Immature natural killer cell (primary cell): ENCODE measurements around the gene RAX2. TPM values are rescaled to one million over a fixed set of nuclear protein-coding genes. Genes with fewer than 3 reads are reported as not detected.
A peak's percentile ranks its signal among the peaks of the same experiment; 100 is the strongest.

Experiments
- DNase-seq, 3 donors: peaks; one replicate each; pipeline ENCODE4 v3.0.0; 2022; ENCODE audit warnings: mixed read lengths in 1 of 3
- H3K27ac Mint-ChIP-seq, 6 donors: one replicate each; pipeline ENCODE4 v1.8.0; 2020; ENCODE audit warnings: mixed read lengths in 6 of 6, mild to moderate bottlenecking in 5 of 6, inconsistent platforms in 4 of 6, moderate library complexity in 3 of 6
- H3K27me3 Mint-ChIP-seq, 3 donors: one replicate each; pipeline ENCODE4 v1.8.0; 2020 to 2021; ENCODE audit warnings: low read depth in 3 of 3, mild to moderate bottlenecking in 3 of 3, mixed read lengths in 3 of 3, moderate library complexity in 3 of 3, inconsistent platforms in 1 of 3
- H3K36me3 Mint-ChIP-seq, 3 donors: one replicate each; pipeline ENCODE4 v1.8.0; 2020; ENCODE audit warnings: mixed read lengths in 3 of 3, inconsistent platforms in 2 of 3, mild to moderate bottlenecking in 2 of 3
- H3K4me1 Mint-ChIP-seq, 2 donors: one replicate each; pipeline ENCODE4 v1.8.0; 2020; ENCODE audit warnings: inconsistent platforms in 2 of 2, mild to moderate bottlenecking in 2 of 2, mixed read lengths in 2 of 2, moderate library complexity in 1 of 2
- H3K4me3 Mint-ChIP-seq, 5 donors: one replicate each; pipeline ENCODE4 v1.8.0; 2020; ENCODE audit warnings: mild to moderate bottlenecking in 5 of 5, mixed read lengths in 5 of 5, inconsistent platforms in 3 of 5, moderate library complexity in 3 of 5
- H3K9me3 Mint-ChIP-seq, 6 donors: one replicate each; pipeline ENCODE4 v1.8.0; 2020; ENCODE audit warnings: mild to moderate bottlenecking in 6 of 6, mixed read lengths in 6 of 6, inconsistent platforms in 4 of 6, moderate library complexity in 3 of 6
- polyA plus RNA-seq, 3 donors: library from polyadenylated mRNA; unstranded; fragments of 300-500 nt; fragmentation: Illumina TruSeq; gene quantifications; one replicate each; pipeline ENCODE4 v1.2.3, GENCODE V29; 2021

The RAX2 gene
- polyA plus RNA-seq, 3 donors from 2014 or later = not detected

DNA sequence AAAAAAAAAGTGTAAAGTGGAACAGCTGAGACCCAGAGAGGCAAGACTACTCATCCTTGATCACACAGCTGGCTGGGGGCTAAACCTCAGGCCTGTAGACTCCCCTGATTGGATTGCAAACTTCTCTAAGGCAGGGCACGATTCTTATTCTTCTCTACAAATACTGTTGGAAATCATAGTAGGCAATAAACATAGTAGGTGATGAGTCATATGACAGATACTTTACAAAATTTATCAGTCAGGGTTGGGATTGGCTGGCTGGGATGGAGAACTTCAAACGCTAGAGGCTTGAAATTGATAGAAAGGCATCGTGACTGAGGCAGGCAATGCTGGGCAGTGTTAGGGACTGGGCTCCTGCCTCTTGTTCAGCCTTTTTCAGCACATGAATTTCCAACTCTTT is 20.1 kb upstream of the RAX2 start:
- peak overlapping the region; percentile 51 to 96 (median 86) for H3K27ac Mint-ChIP-seq
- peaks cover 5 to 10% (median 6%) of the 10 kb centered on the region in 3 donors for H3K36me3 Mint-ChIP-seq
- H3K9me3 Mint-ChIP-seq = peaks cover 0 to 7% (median 4%) of the 10 kb centered on the region in 6 donors
- no peak for DNase-seq
- H3K4me3 Mint-ChIP-seq = peak overlapping the region in 3 of 5 donors; percentile 15 to 72 (median 16)
- peaks cover 9 to 17% (median 13%) of the 10 kb centered on the region in 3 donors for H3K27me3 Mint-ChIP-seq
- H3K4me1 Mint-ChIP-seq = peaks cover 69 to 78% of the 10 kb centered on the region in 2 donors

DNA sequence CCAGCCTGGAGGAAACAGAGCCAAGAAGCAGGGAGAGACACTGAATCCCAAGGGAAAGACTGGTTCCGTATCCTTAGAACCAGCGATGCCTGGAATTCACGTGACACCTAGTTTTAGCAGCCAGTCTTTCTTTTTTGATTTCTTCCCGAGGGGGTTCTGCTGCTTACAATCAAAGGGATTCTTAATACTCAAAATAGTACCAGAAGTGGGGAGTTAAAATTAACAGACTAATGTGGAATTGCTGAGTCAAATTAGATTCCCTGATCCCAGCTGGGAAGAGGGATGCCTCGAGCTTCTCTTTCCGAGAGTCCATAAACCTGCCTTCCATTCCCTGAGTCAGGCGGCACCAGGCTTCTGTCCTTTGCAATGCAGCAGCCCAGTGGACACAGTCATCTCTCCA is 18.9 kb upstream of the RAX2 start:
- DNase-seq = no peak
- Mint-ChIP-seq H3K27me3 (peaks cover 10 to 21% (median 19%) of the 10 kb centered on the region in 3 donors), H3K9me3 (no peaks in the 10 kb centered on the region), H3K36me3 (peaks cover 0 to 5% (median 0%) of the 10 kb centered on the region in 3 donors), H3K4me1 (peaks cover 67 to 75% of the 10 kb centered on the region in 2 donors), H3K27ac (peak overlapping the region; percentile 89 to 99 (median 97)), H3K4me3 (peak overlapping the region; percentile 70 to 90 (median 84))

DNA sequence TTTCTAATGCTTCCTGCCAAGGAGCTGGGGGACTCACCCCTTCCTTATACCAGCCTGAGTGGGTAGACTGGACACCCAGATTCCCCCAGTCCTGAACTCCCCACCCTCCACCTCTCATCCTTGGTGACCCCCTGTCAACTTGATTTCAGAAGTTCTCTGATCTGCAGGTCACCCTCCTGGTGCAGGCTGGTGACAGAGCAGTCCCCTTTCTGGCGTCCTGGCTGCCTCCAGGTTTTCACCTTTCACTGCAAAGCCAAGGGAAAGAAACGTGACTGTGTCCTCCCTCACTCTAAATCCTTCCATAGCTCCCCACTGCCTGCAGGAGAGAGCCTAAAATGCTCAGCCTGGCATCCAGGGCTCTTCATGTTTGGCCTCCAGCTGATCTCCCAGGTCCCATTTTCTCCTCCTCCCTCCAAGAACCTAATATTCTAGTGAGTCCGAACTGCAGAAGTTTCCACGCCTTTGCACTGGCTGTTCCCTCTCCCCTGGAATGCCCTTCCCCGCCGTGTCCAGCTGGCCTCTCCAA is 18.2 kb upstream of the RAX2 start:
- Mint-ChIP-seq H3K27me3 (peaks cover 15 to 27% (median 19%) of the 10 kb centered on the region in 3 donors), H3K9me3 (no peaks in the 10 kb centered on the region), H3K4me3 (peak overlapping the region; percentile 70 to 90 (median 84)), H3K27ac (peak overlapping the region; percentile 89 to 99 (median 97)), H3K36me3 (peaks cover 0 to 5% (median 0%) of the 10 kb centered on the region in 3 donors), H3K4me1 (peaks cover 69 to 70% of the 10 kb centered on the region in 2 donors)
- no peak for DNase-seq

DNA sequence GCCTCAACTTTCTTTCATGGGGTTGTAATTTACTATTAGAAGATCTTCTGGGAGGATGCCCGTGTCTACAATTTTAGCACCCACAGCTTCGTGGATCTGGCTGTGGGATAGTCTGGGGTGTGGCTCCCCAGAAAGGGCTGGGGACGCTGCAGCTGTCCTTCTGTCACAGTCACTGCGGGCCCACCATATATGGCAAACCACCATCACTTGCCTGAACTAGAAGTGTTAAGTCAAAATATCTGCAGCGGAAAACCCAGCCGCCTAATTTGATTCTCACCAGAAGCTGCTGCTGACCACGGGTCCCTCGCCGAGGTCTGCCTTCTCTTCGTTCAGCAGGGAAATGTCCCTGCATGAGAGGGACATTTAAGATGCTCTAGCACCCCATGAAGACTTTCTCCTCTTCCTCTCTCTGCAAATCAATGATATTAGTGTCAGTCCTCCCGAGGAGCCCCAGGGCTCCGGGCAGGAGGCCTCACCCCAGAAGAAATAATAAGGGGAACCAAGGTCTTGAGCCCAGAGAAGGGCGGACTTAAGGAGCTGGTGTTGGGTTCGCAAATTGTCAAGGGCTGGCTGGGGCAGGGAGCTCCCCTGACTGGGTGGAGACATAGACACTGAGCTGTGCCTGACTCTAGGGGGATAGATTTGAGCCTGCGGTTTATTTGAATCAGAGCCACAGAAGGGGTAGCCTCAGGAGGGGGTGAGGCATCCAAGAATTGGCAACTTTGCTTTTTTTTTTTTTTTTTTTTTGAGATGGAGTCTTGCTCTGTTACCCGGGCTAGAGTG is 17.2 kb upstream of the RAX2 start:
- peak overlapping the region; percentile 70 to 90 (median 84) for H3K4me3 Mint-ChIP-seq
- H3K9me3 Mint-ChIP-seq = no peaks in the 10 kb centered on the region
- peaks cover 70 to 71% of the 10 kb centered on the region in 2 donors for H3K4me1 Mint-ChIP-seq
- H3K27me3 Mint-ChIP-seq = peaks cover 18 to 34% (median 19%) of the 10 kb centered on the region in 3 donors
- H3K27ac Mint-ChIP-seq = peak overlapping the region; percentile 89 to 99 (median 97)
- peaks cover 3 to 5% (median 4%) of the 10 kb centered on the region in 3 donors for H3K36me3 Mint-ChIP-seq
- DNase-seq = peak; percentile 90 to 91 (median 91)

DNA sequence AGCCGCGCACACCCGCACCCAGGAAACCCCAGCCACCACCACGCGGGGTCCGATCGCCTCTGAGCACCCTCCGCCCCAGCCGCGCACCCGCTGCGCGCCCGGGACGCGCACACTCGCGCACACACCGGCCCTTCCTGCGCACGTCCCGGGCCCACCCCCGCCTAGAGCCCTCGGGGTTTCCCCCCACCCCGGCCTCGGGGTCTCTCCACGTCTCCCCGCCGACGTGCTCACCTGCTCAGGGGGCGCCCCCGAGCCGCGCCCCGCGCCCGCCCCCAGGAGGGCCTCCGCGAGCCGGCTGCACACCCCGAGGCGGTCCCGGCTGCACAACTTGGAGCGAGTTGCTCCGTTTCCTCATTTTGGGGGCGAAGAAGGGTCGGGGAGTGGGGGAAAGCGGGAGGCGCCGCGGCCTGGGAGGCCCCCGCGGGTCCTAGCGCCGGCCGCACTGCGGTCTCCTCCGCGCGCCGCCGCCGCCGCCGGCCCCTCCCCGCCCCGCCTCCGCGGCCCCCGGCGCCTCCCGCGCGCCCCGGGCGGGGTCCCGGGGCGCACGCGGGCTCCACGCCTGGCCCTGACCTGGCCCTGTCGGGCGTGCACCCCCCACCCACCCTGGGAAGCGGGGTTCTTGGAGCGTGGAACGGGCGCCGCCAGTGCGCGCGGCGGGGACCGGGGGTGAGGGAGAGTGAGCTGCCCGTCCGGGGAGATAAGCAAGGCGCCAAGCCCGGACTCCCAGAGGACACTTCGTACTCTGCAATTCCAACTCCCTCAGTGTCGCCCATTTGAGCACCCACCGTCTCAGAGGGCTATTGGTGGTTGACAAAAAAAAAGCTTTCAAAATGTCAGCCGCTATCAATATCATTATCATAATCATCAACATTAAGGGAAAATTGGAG is 14.2 kb upstream of the RAX2 start, which contains the start of gene MATK:
Gene MATK, minus strand, starts transcription at position 444 of the 887 bp plus-strand sequence. CDS start 1,246 bp downstream, outside the sequence.
- peaks cover 70 to 71% of the 10 kb centered on the region in 2 donors for H3K4me1 Mint-ChIP-seq
- peaks cover 19 to 25% (median 21%) of the 10 kb centered on the region in 3 donors for H3K36me3 Mint-ChIP-seq
- H3K9me3 Mint-ChIP-seq = peaks cover 0 to 12% (median 6%) of the 10 kb centered on the region in 6 donors
- H3K27ac Mint-ChIP-seq = peak within 1 kb of the TSS; percentile 89 to 98 (median 95)
- H3K27me3 Mint-ChIP-seq = peaks cover 19 to 39% (median 20%) of the 10 kb centered on the region in 3 donors
- peak within 1 kb of the TSS; percentile 93 to 95 (median 94) for H3K4me3 Mint-ChIP-seq
- peak; percentile 68 to 72 (median 70) for DNase-seq

DNA sequence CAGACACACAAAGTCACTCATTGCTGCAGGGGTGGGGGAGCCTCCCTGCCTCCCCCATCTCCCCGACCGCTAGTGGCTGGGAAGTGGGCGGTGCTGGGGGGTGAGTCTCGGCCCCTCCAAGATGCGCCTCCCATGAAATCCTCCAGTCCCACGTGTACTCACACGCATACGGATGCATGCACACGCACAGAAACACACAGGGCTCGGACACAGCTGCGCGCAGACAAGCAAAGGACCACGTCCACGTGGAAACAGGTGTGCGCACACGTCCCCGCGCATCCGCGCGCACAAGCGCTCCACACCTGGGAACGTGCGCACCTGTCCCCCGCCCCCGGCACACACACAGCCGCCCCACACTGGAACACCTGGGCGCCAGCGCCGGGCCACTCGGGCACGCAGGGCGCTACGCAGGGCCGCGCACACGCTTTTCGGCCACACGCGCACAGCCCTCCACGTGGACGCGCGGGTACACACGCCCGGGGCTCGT is 13.5 kb upstream of the RAX2 start:
- peak; percentile 44 to 52 (median 46) for DNase-seq
- Mint-ChIP-seq H3K4me3 (peak overlapping the region; percentile 93 to 95 (median 94)), H3K36me3 (peaks cover 24 to 30% (median 25%) of the 10 kb centered on the region in 3 donors), H3K27me3 (peaks cover 19 to 37% (median 22%) of the 10 kb centered on the region in 3 donors), H3K27ac (peak overlapping the region; percentile 89 to 98 (median 95)), H3K9me3 (peaks cover 0 to 16% (median 6%) of the 10 kb centered on the region in 6 donors), H3K4me1 (peaks cover 68 to 69% of the 10 kb centered on the region in 2 donors)

DNA sequence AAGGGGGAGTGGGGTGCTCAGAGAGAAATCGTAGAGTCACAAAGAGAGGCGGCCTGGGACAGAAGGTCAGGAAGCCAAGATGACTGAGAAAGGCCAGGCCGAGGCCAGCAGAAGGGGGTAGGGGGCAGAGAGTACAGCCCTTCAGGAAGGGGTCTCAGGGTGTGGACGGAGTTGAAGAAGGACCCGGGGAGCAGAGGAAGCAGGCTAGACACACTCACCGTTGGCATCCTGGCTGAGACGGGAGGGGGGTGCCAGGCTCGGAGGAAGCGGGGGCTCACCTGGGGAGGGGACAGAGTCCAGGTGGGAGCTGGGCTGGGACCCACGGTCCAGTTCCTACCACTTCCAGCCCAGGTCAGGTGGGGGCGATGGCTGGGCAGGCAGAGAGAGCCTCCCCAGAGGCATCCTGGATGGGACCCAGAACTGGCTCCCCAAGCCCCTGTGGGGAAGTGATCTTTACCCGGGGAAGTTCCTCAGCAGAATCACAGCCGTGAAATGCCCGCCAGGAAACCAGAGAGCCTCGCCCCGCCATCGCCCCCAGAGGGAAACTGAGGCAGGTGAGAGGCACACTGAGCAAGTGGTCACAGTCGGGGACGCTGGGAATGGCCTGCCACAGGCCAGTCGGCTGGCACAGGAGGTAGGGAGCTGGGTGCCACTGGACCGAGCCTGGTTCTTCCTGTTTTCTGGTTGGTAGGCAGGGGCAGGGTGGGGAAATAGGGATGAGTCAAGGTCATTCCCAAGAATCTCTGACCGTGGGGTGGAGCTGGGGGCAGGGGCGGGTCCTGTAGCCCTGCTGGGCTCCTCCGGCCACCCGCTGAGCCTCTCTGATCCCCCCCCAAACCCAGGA is 12.8 kb upstream of the RAX2 start:
- Mint-ChIP-seq H3K27ac (peak overlapping the region; percentile 89 to 98 (median 95)), H3K36me3 (peaks cover 24 to 30% (median 25%) of the 10 kb centered on the region in 3 donors), H3K27me3 (peaks cover 18 to 37% (median 22%) of the 10 kb centered on the region in 3 donors), H3K4me1 (peaks cover 61 to 63% of the 10 kb centered on the region in 2 donors), H3K9me3 (peaks cover 0 to 16% (median 6%) of the 10 kb centered on the region in 6 donors), H3K4me3 (peak overlapping the region; percentile 93 to 95 (median 94))
- DNase-seq = peak in 1 of 3 donors; percentile 21

DNA sequence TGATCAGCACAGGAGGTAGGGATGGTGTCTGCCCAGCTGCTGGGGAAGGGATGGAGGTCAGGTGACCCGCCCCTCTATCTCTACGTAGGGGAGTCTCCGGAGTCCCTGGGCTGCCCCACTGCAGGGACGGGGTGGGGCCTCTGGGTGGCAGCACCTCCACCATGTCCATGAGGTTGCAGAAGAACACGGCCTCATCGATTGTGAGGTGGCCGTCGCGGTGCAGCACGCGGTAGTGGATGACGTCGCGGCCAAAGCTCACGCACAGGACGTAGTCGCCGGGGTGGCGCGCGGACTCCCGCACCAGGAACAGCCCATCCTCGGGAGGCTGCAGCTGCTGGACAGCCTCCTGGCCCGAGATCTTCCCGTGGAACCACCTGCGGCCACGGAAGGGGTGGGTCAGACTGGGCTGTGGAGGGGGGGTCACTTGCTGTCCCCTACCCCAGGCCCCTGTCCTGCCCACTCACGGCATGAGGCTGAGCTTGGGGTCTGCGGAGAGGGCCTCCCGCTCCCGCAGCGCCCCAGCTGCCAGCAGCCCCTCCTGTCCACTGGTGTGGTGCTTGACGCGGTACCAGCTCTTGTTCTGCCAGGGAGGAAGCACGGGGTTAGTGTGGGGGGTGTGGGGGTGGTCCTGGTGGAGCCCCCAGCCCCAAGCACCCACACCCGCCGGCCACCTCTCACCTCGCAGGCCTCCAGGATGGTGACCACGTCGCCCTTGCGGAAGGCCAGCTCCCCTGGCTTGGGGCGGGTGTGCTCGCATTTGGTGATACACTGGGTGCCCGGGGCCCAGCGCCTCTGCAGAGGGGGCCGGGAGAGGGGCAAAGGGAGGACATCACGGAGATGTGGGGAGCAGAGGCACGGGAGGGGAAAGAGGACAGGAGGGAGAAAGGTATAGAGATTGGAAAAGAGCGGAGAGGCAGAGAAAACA is 11.9 kb upstream of the RAX2 start:
- peak; percentile 72 to 74 (median 73) for DNase-seq
- H3K36me3 Mint-ChIP-seq = peaks cover 24 to 30% (median 25%) of the 10 kb centered on the region in 3 donors
- peaks cover 0 to 16% (median 6%) of the 10 kb centered on the region in 6 donors for H3K9me3 Mint-ChIP-seq
- H3K27ac Mint-ChIP-seq = peak overlapping the region; percentile 89 to 98 (median 95)
- peak overlapping the region; percentile 93 to 95 (median 94) for H3K4me3 Mint-ChIP-seq
- peaks cover 52 to 54% of the 10 kb centered on the region in 2 donors for H3K4me1 Mint-ChIP-seq
- peaks cover 12 to 29% (median 17%) of the 10 kb centered on the region in 3 donors for H3K27me3 Mint-ChIP-seq

DNA sequence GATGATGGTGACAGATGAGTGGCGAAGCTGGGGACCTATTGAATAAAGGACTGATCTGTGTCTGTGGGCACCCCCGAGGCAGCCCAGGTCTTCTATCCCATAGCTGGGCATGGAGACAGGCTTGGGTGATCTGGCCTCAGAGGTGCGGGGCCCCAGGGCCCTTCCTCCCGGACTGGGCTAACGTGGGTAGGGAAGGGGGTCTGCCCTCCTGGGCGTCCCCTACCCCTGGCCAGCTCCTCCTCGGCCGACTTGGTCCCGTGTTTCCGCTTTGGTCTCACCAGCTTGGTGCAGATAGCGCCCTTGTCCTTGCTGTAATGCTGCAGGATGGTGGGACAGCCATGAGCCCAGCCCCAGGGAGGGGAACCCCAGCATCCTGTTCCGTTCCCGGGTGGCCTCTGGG is 10.9 kb upstream of the RAX2 start:
- DNase-seq = no peak
- H3K9me3 Mint-ChIP-seq = peaks cover 0 to 16% (median 6%) of the 10 kb centered on the region in 6 donors
- peaks cover 44 to 48% of the 10 kb centered on the region in 2 donors for H3K4me1 Mint-ChIP-seq
- H3K27me3 Mint-ChIP-seq = peaks cover 10 to 24% (median 16%) of the 10 kb centered on the region in 3 donors
- peak overlapping the region in 3 of 6 donors; percentile 74 to 85 (median 76) for H3K27ac Mint-ChIP-seq
- H3K36me3 Mint-ChIP-seq = peaks cover 24 to 30% (median 25%) of the 10 kb centered on the region in 3 donors
- no peak overlapping the region for H3K4me3 Mint-ChIP-seq

DNA sequence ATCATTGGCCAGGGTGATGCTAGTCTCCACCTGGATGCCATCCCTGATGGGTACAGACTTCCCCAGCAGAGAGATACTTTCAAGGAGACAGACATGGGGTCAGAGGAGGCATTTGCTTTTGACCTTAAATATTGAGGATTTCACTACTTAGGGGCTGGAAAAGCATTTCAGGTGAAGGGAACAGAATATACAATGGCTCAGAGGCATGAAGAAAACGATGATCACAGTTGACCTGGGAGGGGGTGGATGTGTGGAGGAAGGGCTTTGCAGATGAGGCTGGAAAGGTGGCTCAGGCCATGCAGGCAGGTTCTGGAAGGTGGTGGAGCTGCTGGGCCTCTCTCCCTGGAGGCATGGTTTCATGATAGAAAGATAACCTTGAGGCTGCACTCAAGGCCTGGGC is 10.3 kb upstream of the RAX2 start:
- DNase-seq = no peak
- peaks cover 40 to 43% of the 10 kb centered on the region in 2 donors for H3K4me1 Mint-ChIP-seq
- H3K27ac Mint-ChIP-seq = peak overlapping the region; percentile 65 to 85 (median 80)
- peaks cover 10 to 24% (median 16%) of the 10 kb centered on the region in 3 donors for H3K27me3 Mint-ChIP-seq
- peaks cover 24 to 30% (median 25%) of the 10 kb centered on the region in 3 donors for H3K36me3 Mint-ChIP-seq
- H3K9me3 Mint-ChIP-seq = peaks cover 0 to 16% (median 6%) of the 10 kb centered on the region in 6 donors
- peak overlapping the region in 3 of 5 donors; percentile 8 to 22 (median 9) for H3K4me3 Mint-ChIP-seq

DNA sequence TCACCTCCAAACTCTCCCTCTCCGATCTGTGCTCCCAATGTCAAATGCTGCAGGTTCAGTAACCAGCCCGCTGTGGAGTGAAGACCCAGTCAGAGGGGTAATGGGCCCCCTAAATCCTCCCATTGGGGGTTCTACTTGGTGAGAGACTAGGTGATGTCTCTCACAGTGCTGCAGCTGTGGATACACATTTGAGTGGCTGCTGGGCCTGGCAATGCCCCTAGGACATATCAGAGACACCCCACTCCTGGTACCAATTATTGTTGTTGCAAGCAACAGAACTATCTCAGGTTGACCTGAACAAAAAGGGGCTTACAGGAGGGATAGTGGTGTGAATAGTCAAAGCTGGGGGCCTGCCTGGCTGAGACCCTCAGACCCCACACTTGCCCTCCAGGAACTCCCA is 9.6 kb upstream of the RAX2 start:
- Mint-ChIP-seq H3K36me3 (peaks cover 24 to 30% (median 25%) of the 10 kb centered on the region in 3 donors), H3K4me3 (peak overlapping the region in 1 of 5 donors; percentile 33), H3K9me3 (peaks cover 0 to 16% (median 6%) of the 10 kb centered on the region in 6 donors), H3K27me3 (peaks cover 3 to 20% (median 14%) of the 10 kb centered on the region in 3 donors), H3K4me1 (peaks cover 34 to 35% of the 10 kb centered on the region in 2 donors), H3K27ac (peak overlapping the region; percentile 34 to 86 (median 82))
- no peak for DNase-seq
